Measurements from ENCODE around the gene SHE.

DNA sequence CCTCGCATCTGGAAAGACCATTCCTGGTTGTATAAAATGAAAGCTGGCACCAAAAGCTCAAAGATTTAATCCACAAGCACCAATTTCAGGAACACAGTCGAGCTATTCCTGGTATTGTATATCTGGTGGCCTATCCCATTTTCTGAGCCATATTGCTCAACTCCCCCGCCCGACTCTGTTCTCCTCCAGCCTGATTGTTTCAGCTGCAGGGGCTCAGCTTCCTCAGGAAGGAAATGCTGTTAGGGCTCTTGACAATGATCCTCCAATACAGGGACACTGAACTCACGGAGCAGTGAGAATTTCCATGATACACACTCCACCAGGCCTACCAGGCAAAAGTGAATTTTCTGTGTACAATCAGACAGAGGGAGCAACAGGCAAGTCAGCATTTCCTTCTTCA is 17.1 kb downstream of the SHE start:
- TF ChIP-seq POLR2A (IDR thresholded peaks at IDR 0.05; ENCODE audit: low read length) (no peak), GATA1 (IDR thresholded peaks at IDR 0.05; ENCODE audit: low read depth, low read length) (no peak)
